Activated CD8-positive, alpha-beta memory T cell treated with anti-CD3 and anti-CD28 coated beads, Interleukin-2, amount 50 U/mL, for 1 hour (primary cell): ENCODE data around the gene DPP6.
"Not testable (repeated sequence)": the region's sequence is repeated elsewhere in the genome, so short reads cannot be mapped to it uniquely, and the experiment has no call there.

Experiments used
- DNase-seq: peaks from one replicate; pipeline ENCODE4 v3.0.0-alpha.2; 2020; ENCODE audit errors: extremely low read depth

Gene DPP6

DNA sequence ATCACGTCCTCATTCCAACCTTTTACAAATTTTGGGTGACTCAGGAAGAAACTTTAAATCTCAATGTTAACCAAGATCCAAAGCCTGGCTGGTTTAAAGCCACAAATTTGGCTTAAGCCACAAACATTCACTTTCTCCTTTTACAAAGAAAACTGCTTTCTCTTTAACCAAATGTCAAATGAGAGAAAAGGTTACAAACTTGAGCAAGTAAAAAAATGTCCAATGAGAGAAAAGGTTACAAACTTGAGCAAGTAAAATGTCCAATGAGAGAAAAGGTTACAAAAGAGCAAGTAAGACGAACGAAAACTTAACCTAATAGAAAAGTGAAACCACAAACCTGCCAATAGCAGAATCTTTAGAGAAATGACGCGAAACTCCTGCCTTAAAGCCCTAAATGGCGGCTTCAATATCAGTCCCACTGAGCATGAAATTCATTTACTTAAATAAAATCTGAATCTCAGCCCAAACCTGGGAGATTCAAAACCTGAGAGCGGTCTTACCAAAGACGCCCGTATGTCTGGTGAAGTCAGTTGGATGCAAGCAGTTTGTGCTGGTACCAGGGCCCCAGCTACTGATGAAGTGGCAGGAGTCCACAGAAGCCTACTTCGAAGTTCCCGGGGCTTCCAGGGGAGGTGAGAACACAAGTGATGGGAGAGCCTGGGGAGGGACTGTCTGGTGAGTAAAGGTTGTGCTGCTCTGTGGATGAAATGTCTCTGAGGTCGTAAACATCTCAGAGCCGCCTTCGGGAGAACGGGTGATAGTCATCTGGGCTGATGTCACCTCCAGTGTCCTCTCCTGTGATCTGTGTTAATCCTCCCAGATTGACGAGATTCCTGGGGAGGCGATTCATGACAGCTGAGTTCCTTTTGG is 876.2 kb downstream of the DPP6 start:
- peak; percentile 17 for DNase-seq

DNA sequence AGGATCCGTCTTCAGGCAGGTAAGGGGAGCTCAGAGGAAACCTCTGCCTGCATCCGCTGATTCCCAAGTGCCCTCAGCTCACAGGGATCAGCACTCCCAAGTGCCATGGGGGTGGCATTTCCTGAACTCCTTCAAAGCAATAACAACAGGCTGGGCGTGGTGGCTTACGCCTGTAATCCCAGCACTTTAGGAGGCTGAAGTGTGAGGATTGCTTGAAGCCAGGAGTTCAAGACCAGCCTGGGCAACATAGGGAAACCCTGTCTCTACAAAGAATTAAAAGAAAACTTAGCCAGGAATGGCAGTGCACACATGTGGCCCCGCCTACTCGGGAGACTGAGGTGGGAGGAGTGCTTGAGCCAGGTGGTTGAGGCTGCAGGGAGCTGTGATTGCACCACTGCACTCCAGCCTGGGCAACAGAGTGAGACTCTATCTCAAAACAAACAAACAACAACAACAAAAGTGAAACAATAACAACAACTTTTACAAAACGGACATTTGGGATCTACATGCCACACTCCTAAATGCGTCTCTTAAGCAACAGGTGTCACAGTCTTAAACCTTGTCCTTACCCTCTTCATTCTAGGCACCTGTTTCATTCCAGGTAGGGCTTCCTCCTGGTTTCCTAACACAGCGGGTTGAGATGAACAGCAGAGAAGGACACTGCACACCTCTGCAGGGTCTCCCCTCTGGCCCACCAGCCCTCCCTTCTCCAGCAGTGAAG is 877.0 kb downstream of the DPP6 start:
- DNase-seq, result no peak

DNA sequence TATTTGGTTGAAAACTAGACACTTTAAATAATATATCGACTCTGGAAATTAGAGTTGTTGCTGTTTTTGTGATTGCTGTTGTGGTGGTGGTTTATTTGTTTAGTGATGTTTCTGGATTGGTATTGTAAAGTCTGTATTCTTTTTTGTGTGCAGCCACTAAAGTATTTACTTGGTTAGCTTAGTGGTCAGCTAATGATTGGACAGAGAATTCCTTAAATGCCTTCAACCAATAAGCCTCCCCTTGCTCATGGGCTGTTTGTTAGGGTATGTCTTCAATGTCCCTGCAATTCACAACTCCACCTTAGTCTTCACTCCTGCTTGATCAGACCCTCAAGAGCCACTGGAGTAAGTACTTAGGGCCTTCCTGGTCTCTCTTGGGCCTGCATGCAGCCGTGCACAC is 879.7 kb downstream of the DPP6 start:
- no peak for DNase-seq

DNA sequence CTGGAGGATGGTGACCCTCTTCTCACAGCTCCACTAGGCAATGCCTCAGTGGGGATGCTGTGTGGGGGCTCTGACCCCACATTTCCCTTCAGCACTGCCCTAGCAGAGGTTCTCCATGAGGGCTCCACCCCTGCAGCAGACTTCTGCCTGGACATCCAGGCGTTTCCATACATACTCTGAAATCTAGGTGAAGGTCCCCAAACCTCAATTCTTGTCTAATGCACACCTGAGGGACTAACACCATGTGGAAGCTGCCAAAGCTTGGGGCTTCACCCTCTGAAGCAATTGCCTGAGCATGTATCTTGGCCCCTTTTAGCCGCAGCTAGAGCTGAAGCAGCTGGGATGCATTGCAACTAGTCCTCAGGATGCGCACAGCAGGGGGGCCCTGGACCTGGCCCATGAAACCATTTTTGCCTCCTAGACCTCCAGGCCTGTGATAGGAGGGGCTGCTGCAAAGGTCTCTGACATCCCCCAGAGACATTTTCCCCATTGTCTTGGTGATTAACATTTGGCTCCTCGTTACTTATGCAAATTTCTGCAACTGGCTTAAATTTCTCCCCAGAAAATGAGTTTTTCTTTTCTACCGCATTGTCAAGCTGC is 882.3 kb downstream of the DPP6 start:
- DNase-seq, result not testable (repeated sequence)

DNA sequence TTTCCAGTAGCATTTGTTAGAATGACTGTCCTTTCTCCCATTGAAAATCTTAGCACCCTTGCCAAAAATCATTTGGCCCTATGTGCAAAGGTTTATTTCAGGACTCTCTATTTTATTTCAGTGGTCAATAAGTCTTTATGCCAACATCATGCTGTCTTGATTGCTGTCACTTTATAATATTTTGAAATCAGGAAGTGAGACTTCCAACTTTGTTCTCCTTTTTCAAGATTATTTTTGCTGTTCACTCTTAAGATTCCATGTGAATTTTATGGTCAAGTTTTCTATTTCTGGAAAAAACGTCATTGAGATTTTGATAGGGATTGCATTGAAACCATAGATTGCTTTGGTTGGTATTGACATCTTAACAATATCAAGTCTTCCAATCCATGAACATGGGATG is 885.6 kb downstream of the DPP6 start:
- no peak for DNase-seq

DNA sequence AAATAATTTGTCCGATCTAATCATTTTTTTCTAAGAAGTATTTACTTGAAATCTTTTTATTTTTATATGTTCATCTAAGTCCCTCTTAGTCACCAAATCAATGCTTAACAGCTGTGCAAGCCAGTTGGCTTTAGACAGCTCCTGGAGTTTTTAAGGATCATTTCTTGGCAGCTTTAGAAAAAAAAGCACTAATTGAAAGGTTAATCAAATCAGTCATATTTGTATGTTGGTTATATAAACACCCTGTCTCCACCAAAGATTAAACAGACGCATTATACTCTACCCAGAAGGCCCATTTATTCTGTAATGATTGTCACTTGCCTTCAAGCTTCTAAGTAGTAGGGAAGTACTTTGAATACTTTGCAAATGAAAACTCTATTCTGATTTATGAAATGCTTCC is 890.5 kb downstream of the DPP6 start:
- DNase-seq, result no peak
